WTC11 (cell line): ENCODE results near the gene EPB41L4B.

Source experiments
- AR ChIP-seq: fragments of 250-450 bp; sonication (Bioruptor Pico); IDR thresholded peaks from 2 replicates; pipeline ENCODE4 v1.9.0; 2021; ENCODE audit warnings: mild to moderate bottlenecking
- ATF6 ChIP-seq: sonication (generic); formaldehyde crosslinking; IDR thresholded peaks from 2 replicates; pipeline ENCODE4 v1.8.1; 2023; ENCODE audit warnings: mild to moderate bottlenecking, missing genetic modification reagents
- CBFB ChIP-seq: sonication (generic); formaldehyde crosslinking; IDR thresholded peaks from 2 replicates; pipeline ENCODE4 v1.8.1; 2022; ENCODE audit warnings: mild to moderate bottlenecking, low read depth, missing genetic modification reagents
- CTCF ChIP-seq: fragments of 200-600 bp; IDR thresholded peaks from 2 replicates; pipeline ENCODE4 v1.8.0; 2022; ENCODE audit warnings: antibody characterized with exemption
- E2F5 ChIP-seq: sonication (generic); formaldehyde crosslinking; IDR thresholded peaks from 2 replicates; pipeline ENCODE4 v1.8.1; 2022; ENCODE audit warnings: mild to moderate bottlenecking, moderate library complexity, missing genetic modification reagents
- FOXJ3 ChIP-seq: sonication (generic); formaldehyde crosslinking; IDR thresholded peaks from 2 replicates; pipeline ENCODE4 v1.9.0; 2021; ENCODE audit warnings: missing genetic modification reagents, mild to moderate bottlenecking, borderline replicate concordance
- NR2C2 ChIP-seq: sonication (generic); formaldehyde crosslinking; IDR thresholded peaks from 2 replicates; pipeline ENCODE4 v1.8.0; 2022; ENCODE audit warnings: mild to moderate bottlenecking, missing genetic modification reagents
- PRRX2 ChIP-seq: fragments of 250-450 bp; sonication (Bioruptor Pico); IDR thresholded peaks from 2 replicates; pipeline ENCODE4 v1.8.0; 2021; ENCODE audit warnings: mild to moderate bottlenecking
- STAT6 ChIP-seq: sonication (generic); formaldehyde crosslinking; conservative IDR thresholded peaks from 2 replicates; pipeline ENCODE4 v1.8.1; 2023; ENCODE audit warnings: mild to moderate bottlenecking, low read depth, missing genetic modification reagents, moderate library complexity
- TF ChIP-seq, protein P1 (sequence below): sonication (generic); formaldehyde crosslinking; IDR thresholded peaks from 2 replicates; pipeline ENCODE4 v1.8.0; 2022; ENCODE audit warnings: mild to moderate bottlenecking, missing genetic modification reagents

DNA sequence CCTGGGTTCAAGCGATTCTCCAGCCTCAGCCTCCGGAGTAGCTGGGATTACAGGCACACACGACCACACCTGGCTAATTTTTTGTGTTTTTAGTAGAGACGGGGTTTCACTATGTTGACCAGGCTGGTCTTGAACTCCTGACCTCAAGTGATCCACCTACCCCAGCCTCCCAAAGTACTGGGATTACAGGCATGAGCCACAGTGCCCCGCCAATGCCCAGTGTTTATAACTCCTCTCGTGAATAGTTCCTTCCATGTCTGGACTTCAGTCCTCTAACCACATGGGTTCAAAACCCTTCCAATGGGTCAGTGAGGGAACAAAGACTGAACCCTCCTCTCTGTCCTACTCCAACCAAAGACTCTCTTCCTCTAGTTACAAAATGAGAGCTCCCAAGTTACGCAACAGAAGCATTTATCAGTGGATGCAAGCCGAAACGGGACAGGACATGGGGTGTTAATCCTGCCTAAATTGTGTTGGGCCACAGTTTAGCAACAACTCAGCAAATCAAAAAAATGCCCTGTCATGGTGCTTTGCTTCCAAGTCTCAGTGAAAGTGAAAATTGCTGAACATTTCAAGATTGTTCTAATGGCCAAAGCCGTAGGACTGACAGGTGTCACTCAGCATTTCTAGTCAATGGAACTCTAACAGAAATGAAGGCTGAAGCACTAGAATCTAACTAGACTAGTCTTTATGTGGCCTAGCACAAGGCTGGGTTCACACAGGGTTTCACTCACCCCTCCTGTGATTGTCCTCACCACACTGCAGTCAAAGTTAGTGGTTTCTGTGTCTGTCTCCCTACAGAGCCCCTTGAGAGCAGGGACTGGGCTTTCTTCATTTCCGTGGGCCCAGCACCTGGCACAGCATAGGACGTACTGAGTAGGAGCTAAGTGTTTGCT is 197.9 kb downstream of the EPB41L4B start:
- TF ChIP-seq CBFB: no peak
- TF ChIP-seq AR (CRISPR knock-in tag): no peak
- no peak for TF ChIP-seq CTCF
- TF ChIP-seq PRRX2: no peak
- TF ChIP-seq STAT6 (CRISPR knock-in tag): no peak
- no peak for TF ChIP-seq ATF6 (CRISPR knock-in tag)
- TF ChIP-seq, protein P1, sequence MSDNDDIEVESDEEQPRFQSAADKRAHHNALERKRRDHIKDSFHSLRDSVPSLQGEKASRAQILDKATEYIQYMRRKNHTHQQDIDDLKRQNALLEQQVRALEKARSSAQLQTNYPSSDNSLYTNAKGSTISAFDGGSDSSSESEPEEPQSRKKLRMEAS (CRISPR knock-in tag): no peak
- TF ChIP-seq E2F5: no peak
- TF ChIP-seq NR2C2 (CRISPR knock-in tag): no peak
- TF ChIP-seq FOXJ3 (CRISPR knock-in tag): no peak
